GM18867 (cell line): ENCODE measurements around the gene MAGI1.
"Not testable (repeated sequence)": the region's sequence is repeated elsewhere in the genome, so short reads cannot be mapped to it uniquely, and the experiment has no call there.

Experiments used
- ATAC-seq: cut with Tn5 transposase; IDR thresholded peaks from one replicate; pipeline ENCODE4 v1.9.1; 2021; ENCODE audit warnings: mild to moderate bottlenecking, moderate library complexity; ENCODE audit not compliant: unreplicated experiment

The MAGI1 gene

DNA sequence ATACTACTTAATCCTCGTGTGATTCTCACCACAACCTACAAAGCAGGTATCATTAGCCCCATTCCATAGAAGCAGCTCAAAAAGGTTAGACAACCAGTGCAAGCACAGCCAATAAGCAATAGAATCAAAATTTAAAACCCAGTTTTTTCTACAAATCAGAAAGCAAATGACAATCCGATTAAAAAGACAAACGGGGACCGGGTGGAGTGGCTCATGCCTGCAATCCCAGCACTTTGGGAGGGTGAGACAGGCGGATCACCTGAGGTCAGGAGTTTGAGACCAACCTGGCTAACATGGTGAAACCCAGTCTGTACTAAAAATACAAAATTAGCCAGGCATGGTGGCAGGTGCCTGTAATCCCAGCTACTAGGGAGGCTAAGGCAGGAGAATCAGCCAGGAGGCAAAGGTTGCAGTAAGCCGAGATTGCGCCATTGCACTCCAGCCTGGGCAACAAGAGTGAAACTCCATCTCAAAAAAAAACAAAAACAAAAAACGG lies 430.7 kb downstream of the MAGI1 start:
- not testable (repeated sequence) for ATAC-seq

DNA sequence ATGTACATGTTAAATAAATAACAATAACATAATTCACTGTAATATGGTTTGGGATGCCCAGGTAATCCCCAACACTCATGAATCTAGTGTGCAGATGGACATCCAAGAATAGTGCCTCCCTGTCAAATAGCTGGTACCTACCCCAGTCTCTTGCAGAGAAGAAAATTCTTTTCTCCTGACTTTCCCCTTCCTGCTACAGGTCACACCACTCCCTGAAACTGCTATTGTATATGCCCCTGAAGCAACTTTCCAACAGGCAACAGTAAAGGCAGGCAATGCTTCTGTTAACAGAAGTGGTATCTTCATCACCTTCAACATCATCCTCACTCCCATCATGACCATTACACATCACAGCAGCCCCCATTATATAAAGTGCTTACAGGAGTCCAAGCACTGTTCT lies 431.6 kb downstream of the MAGI1 start:
- ATAC-seq = no peak

DNA sequence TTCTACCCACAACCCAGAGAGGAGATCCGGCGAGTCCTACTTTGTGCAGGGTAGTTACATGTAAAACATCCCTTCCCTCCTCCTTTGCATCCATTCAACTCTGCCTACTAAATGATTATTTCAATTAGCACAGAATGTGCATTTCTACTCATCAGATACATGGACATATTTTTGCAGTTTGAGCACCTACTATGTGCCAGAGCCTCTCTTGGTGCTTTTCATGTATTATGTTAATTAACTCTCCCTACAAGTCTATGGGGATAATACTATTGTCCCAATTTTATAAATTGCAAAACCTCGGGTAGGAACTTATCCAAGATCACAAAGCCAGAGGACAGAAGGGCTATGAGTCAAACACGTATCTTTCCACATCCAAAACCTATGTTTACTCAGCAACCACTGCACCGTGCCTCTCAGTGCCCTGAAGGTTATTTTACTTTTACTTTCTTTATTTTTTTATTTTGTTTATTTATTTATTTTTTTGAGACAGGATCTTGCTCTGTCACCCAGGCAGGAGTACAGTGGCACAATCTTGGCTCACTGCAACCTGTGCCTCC lies 432.8 kb downstream of the MAGI1 start:
- ATAC-seq = no peak

DNA sequence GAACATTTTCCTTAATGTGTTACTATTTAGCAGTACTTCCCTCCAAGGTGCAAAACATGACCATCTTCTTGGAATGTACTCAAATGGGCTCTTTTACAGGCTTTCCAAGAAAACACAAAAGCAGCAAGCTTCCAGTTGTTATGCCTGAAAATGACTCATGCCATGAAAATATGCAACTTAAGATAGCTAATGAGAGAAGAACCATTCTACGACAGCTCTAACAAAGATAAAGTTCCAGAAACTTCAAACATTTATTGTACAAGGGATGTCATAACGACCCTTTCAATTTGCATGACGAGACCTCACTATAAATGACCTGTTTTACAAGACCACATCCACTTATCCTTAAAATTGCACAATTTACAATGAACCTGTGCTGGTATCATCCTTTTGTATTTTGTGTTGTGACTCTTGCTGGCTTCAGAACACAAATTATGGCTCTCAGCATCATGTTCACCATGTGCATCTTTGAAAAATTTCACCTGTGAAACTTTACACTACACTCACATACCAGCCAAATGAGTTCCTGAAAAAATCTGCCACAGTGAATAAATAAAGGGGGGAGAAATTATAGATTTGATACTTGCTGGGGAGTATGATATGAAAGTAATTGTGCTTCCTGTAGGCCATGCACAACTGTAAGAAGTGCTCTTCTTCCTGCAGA lies 433.7 kb downstream of the MAGI1 start:
- ATAC-seq = no peak

DNA sequence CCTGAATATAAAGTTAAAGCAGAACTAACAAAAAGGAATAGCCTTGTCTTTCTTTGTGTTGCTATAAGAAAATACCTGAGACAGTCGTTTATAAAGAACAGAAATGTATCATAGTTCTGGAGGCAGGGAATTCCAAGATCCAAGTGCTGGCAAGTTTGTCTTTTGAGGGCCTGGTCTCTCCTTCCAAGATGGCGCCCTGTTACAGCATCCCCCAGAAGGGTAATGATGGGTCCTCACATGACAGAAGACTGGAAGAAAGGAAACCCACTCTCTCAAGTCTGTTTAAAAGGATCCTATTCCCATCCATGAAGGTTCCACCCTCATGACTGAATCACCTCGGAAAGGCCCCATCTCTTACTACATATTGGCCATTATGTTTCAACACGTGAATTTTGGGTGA lies 435.1 kb downstream of the MAGI1 start:
- ATAC-seq = no peak

DNA sequence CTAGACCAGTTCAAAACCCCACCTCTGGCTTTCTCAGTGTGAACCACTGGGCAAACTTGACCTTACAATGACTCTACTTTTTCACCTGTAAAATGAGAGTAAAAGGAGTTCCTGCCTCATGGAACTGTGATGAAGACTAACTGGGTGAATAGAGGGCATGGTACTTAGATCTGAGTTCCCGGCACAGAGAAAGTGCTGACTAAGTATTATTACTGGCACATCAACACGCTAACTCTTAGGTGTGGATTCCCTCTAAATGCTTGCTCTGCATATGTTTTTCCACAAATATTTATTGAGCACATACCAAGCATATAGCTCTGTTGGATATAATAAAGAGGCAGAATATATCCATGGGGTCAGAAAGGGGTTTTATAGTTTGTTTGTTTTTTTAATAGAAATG lies 437.8 kb downstream of the MAGI1 start:
- no peak for ATAC-seq

DNA sequence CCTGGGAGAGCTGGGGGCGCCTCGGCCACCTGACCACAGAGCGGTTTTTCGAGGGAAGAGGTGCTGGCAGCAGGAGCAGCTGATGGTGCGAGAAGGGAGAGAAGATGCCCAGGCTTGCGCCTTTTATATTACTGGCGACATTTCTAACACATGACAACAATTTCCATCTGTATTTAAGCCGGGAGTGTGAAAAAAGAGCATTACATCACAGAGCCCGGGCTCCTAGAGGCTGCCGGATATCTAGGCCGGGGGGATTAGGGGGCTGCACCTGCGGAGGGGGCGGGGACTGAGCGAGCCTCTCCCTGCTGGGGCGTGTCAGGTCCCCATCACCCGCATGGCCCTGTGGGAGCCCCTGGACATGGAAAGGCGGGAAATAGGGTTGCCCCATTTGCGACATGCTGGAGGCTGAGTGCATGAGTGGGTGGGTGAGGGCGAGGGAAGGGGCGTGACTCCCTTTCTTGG lies 440.7 kb downstream of the MAGI1 start:
- no peak for ATAC-seq

DNA sequence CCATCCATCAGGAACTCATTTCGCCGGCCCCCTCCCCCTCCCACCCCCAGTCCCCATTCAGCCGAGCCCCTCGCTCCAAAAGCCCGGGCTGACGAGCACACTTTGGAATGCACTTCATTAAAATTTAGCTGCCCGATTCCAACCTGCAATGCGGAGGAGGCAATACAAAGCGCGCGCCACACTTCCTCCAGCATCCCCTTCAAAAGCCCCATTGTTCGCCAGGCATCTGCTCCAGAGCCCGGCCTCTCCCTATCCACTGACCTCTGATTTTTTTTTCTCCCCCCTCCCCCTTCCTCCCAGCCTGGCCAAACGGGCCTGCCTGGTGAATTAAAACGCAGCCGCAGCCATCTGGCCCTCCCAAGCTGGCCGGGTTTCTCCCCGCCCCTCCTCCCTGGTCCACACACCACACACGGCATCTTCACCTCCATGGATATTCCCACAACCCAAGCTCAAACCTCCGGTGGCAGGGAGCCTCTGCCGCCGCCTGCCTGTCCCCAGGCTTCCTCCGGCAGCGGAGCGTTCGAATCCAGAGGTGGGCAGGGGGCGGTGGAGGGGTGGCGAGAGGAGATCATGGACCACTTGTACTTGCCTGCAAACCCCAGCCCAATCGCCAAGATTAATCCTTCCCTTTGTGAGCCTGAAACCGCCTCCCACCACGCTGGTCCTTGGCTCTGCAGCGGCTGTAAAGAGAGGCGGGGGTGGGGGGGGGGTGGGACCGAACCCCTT lies 441.3 kb downstream of the MAGI1 start:
- ATAC-seq = no peak

DNA sequence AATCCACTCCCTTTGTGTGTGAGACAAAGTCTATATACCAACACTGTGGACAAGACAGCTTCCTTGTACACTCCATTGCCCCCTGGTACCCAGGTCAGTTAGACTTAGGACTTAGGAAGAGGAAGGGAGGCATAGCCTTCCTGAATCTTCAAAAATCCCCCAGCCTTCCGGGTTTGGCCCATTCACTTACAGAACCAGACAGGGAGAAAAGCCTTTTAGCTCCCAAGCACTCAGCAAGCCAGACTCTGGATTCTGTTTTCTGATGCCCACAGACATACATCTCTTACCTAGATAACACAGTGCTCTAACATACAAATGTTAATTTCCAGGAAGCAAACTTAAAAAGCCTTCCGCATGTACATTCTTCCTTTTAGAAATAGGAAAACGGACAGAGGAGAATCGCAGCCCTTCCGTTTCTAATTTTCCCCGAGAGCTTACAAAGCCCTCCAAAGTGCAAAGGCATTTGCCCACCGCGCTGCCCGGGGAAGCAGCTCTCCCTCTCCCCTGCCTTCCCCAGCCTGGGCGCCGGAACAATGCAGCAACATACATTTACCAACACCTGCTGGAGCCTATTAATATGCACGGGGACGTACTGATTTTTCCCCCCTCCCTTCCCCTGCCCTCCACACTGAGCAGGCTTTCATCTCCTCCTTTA lies 442.0 kb downstream of the MAGI1 start:
- ATAC-seq = no peak

DNA sequence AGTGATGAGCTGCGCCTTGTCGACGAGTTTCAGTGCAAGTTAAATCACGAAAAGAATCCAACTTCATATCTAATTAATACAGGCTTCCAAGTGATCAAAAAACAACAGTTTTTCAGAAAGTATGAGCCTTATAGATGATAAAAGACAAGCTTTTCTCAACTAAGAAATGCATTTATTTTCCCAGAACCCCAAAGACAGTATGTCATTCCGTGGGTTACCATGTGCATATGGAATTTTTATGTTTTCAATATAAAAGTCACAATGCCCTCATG lies 442.8 kb downstream of the MAGI1 start:
- no peak for ATAC-seq

DNA sequence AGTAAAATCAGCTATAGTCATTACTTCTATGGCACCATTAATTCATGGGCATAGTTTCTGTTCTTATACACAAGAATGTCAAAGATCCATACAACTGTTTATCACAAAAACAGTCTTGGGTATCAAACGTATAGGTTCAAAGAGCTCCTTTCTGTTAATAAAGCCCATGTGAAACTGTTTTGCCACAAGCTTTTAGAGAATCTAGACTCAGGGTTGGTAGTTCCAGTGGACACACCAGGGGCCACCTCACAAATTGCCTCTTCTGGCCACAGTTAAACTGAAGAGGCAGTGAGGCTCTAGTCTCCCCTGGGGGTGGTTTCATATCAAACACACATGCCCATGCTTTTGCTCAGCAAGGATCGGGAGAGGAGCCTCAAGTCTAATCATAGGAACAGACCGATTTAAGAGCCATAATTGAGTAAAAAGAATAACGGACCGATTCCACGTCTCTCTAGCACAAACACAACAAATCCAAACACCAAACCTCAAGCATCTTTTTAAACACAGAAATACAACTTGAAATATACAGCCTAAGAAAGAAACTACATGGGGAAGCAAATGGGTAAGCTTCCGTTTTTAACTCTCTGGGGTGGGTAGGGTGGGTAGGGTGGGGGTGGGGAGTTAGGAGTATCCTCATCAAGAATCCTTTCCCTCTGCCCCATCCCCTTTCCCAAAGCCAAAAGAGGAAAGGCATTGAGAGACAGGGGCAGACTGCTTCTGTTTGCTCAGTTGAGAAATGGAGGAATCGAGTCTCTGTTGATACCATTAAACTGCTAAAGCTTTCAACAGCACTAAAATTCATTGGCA lies 443.3 kb downstream of the MAGI1 start:
- ATAC-seq = no peak

DNA sequence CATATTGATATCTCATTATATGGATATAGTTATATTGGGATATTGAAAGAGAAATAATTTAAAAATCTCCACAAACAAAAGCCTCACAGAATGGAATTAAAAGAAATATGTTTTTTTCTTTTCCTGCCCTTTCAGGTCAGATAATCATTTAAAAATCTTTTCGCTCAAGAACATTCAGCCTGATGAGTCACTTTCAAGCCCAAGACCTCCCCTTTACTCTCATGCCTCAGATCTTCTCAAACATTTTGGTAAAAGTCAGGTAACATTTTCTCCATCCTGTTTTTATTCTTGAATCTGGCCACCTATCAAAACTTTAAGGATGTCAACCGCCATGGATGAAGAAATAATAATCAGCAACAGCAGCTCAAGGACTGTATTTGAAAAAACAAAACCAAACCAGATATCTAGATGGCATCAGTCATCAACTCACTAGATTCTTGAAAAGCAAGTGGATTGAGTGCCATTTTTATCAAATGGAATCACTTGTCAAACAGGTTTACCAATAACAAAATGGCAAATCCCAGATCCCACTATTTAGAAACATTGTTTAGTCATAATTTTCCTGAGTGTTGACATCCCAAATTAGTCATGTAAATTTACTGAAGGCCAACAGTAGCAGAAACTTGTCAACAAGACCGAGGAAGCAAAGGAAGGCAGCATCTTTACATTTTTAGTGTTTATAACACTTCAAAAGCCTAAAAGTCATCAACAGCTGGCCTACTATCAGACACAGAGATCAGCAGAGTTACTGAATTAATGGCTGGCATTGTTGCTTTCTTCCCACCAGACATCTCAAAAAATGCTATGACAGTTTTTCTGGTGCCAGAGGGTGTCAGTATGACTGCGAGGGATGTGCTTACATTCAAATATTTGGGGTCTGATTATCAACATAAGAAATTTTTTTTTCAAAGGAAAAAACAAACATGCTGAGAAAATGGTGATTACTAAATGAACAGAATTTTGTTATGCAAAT lies 444.7 kb downstream of the MAGI1 start:
- no peak for ATAC-seq

DNA sequence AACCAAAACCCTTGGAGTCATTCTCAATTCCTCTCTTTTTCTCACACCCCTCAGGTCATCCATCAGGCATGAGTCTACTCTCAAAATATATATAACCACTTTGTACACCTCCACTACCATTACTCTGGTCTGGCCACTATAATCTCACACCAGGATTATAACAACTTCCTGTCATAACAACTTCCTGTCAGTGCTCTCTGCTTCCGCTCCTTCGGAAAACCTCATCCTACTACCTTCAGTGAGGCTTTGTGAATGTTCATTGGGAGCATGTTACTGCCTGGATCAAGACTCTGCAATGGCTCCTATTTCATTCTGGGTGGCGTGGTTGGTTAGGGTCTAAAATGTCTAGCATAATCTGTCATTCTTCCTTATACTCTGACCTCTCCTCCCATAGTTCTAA lies 447.4 kb downstream of the MAGI1 start:
- ATAC-seq = no peak

DNA sequence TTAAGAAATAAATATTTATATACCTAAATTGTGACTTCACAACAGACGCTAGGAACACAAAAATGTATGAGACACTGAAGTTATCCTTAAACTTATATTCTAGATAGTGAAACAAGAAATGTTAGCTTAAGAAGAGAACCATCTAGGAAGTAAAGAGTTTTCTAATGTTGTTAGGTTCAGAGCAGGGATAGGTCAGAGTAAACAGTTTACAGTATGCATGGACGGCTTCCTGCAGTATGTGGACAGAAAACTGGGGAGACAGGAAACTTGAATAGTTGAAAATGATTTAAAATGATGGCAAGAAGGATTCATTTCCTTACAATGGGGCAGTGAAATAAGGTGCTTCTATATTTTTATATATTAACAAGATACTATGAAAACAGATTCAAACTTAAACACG lies 449.8 kb downstream of the MAGI1 start:
- no peak for ATAC-seq

DNA sequence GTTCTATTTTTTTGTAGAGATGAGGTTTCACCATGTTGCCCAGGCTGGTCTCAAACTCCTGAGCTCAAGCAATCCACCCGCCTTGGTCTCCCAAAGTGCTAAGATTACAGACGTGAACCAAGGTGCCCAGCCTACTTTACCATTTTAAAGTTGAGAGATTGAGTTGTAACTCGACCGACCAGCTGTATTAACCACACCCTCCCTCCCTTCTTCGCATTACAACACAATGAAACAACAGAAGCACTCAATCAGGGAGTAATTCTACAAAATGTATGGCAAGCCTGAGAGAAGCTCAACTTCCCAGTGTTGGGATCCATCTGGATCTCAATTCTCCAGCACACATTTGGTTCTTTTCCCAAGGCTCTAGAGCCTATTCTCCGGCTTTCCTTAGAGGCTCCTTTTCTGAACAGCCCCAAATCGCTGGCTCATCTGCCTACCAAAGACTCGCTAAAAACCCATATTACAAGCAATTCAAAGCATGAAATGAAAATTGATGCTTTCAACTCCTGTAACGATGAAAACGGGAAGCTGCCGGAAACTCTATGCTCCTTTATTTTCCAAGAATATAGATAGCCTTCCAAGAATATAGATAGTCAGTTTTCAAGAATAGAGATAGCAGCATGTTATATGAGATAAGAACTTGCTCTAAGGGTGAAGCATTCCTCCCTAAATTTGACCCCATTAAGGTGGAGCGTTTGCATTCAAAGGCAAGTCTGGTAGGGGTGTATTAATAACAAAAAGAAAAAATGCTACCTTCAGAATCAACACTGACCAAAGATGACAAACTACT lies 450.9 kb downstream of the MAGI1 start:
- no peak for ATAC-seq

DNA sequence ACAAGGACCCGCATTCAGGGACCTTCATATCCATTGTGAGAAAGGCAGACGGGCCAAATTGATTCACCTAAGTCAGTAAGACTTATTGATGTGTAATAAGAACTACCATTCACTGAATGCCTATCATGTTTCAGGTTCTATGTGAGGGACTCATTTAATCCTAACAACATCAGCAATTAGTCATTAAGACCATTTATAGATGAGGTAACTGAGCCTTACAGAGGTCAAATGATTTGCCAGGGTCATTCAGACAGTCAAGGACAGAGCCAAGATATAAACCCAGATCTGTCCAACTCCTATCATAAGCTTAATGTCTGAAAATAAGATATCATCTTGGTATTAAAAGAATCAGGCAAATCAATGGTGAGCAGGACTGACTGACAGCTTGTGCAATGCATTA lies 453.8 kb downstream of the MAGI1 start:
- no peak for ATAC-seq

DNA sequence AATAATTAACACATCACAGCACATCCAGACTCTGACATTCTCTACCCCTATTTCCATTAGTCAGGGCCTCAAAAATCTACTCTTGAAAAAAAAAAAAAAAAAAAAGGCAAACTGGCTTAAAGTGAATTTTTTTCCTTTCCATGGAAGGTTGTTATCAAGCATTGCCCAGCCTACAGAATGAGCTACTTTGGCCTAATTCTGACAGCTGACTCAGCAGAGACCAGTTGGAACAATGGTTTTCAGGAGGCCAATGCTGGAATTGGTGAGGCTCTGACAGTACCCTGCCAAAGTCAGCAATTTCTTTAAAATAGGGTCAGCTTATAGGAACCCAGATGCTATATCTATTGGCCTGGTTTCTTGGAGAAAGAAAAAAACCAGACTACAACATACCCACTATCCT lies 454.7 kb downstream of the MAGI1 start:
- no peak for ATAC-seq

DNA sequence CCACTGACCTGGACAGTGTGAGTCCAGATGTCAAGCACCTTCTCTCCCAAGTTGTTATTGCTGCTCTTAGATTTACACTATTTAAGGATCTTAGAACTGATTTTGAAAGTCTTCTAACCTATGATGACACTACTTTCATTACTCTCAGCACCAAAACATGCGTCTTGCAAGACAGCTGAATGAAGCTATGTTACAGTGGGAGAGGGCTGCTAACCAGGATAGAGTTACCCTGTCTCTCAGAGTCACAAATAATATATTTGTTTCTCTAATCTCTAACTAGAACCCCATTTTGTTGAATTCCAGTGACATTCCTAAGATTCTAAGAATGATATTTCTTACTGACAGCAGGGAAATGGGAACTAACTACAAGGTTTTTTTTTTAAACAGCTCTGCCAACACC lies 455.5 kb downstream of the MAGI1 start:
- ATAC-seq = no peak
